Glomerular endothelial cell (primary cell): Measurements from ENCODE around the gene NPW. TPM values are rescaled to one million over a fixed set of nuclear protein-coding genes. Genes with fewer than 3 reads are reported as not detected.

ENCODE experiments used
- DNase-seq: peaks from one replicate; pipeline ENCODE4 v3.0.0-alpha.2; 2011; ENCODE audit warnings: low read depth, low spot score; ENCODE audit errors: extremely low read depth
- total RNA-seq: library from RNA; depleted of rRNA; stranded (reverse); fragments of >200 nt; gene quantifications from 2 replicates; pipeline ENCODE4 v1.2.3, GENCODE V29; 2015

Gene NPW
- total RNA-seq, 1 donor from 2014 or later, result 0.35 TPM

GRCh38 chr16:2034696-2035430, 15.3 kb downstream of the NPW start:
- no peak for DNase-seq

- DNase-seq, result no peak
Measured at GRCh38 chr16:2035431-2036199, 16.0 kb downstream of the NPW start.

GRCh38 chr16:2036200-2036966, 16.8 kb downstream of the NPW start:
- DNase-seq, result no peak

GRCh38 chr16:2037115-2037514, 17.5 kb downstream of the NPW start:
- no peak for DNase-seq

- no peak for DNase-seq
Measured at GRCh38 chr16:2037647-2038381, 18.2 kb downstream of the NPW start.

- no peak for DNase-seq
Measured at GRCh38 chr16:2038382-2039231, 19.0 kb downstream of the NPW start.

- no peak for DNase-seq
Measured at GRCh38 chr16:2039274-2040031, 19.9 kb downstream of the NPW start.

- no peak for DNase-seq
Measured at GRCh38 chr16:2040041-2040786, 20.6 kb downstream of the NPW start.

GRCh38 chr16:2040787-2041522, 21.4 kb downstream of the NPW start:
- DNase-seq, result no peak

- no peak for DNase-seq
Measured at GRCh38 chr16:2042171-2042985, 22.8 kb downstream of the NPW start.

GRCh38 chr16:2042986-2043666, 23.5 kb downstream of the NPW start:
- no peak for DNase-seq

- no peak for DNase-seq
Measured at GRCh38 chr16:2043667-2044451, 24.3 kb downstream of the NPW start.

- DNase-seq, result no peak
Measured at GRCh38 chr16:2044541-2044940, 25.0 kb downstream of the NPW start.

- DNase-seq, result no peak
Measured at GRCh38 chr16:2045965-2046892, 26.6 kb downstream of the NPW start.
